Spleen (tissue), 11 donors: ENCODE measurements around the gene PRKG1. TPM values are rescaled to one million over a fixed set of nuclear protein-coding genes. Genes with fewer than 3 reads are reported as not detected.

ENCODE experiments used
- DNase-seq: peaks from one replicate; pipeline ENCODE4 v3.0.0-alpha.2; 2020
- H3K27ac ChIP-seq, 8 donors: fragments of 200-600 bp; sonication (generic) in 7 of 8; 1 replicate in 4 of 8; 2 replicates in 4 of 8; pipeline versions ENCODE4 v1.5.0 to v1.8.0; 2016 to 2021; ENCODE audit warnings: inconsistent platforms in 4 of 8, mild to moderate bottlenecking in 4 of 8, moderate library complexity in 1 of 8
- H3K27me3 ChIP-seq, 7 donors: fragments of 200-600 bp; sonication (generic) in 6 of 7; replicated peaks in 1 of 7; 1 replicate in 4 of 7; 2 replicates in 3 of 7; pipeline versions ENCODE4 v1.5.0 to v1.8.0; 2016 to 2021; ENCODE audit warnings: inconsistent platforms in 3 of 7, mild to moderate bottlenecking in 1 of 7
- H3K36me3 ChIP-seq, 6 donors: fragments of 200-600 bp; sonication (generic) in 5 of 6; 1 replicate in 4 of 6; 2 replicates in 2 of 6; pipeline versions ENCODE4 v1.5.0 to v1.8.0; 2016 to 2021; ENCODE audit warnings: inconsistent platforms in 2 of 6
- H3K4me1 ChIP-seq, 6 donors: fragments of 200-600 bp; sonication (generic) in 5 of 6; 1 replicate in 3 of 6; 2 replicates in 3 of 6; pipeline versions ENCODE4 v1.5.0 to v1.8.0; 2016 to 2021; ENCODE audit warnings: inconsistent platforms in 3 of 6
- H3K4me3 ChIP-seq, 8 donors: fragments of 200-600 bp; sonication (generic) in 7 of 8; 1 replicate in 4 of 8; 2 replicates in 4 of 8; pipeline versions ENCODE4 v1.5.0 to v1.8.0; 2016 to 2021; ENCODE audit warnings: inconsistent platforms in 4 of 8, mild to moderate bottlenecking in 4 of 8, moderate library complexity in 2 of 8
- H3K9me3 ChIP-seq, 8 donors: fragments of 200-600 bp; sonication (generic) in 7 of 8; 1 replicate in 4 of 8; 2 replicates in 4 of 8; pipeline versions ENCODE4 v1.5.0 to v1.8.0; 2016 to 2021; ENCODE audit warnings: inconsistent platforms in 4 of 8
- POLR2A ChIP-seq, 3 donors: fragments of 450-650 bp; IDR thresholded peaks; one replicate each; pipeline ENCODE4 v1.5.1; 2017; ENCODE audit warnings: antibody characterized with exemption in 3 of 3, mild to moderate bottlenecking in 1 of 3
- POLR2AphosphoS5 ChIP-seq, 3 donors: sonication (generic); formaldehyde crosslinking; IDR thresholded peaks; one replicate each; pipeline ENCODE4 v1.5.1; 2017; ENCODE audit warnings: antibody characterized with exemption in 3 of 3
- WGBS, 5 donors: extraction: QIAGEN DNeasy Blood & Tissue Kit in 3 of 5; methylation state at CpG; one replicate each; pipeline versions ENCODE4 v1.1.5 to v1.1.7; 2013 to 2018; 5-methylcytosine and 5-hydroxymethylcytosine counted together
- intact Hi-C: fragments of 100-400 bp; cut with DNase I; formaldehyde crosslinking; loops from one replicate; pipeline ENCODE4 v1.15.0; 2023; ENCODE audit warnings: low total_unique reads
- polyA plus RNA-seq, 3 donors: library from polyadenylated mRNA; stranded (reverse); fragments of 200-250 nt; gene quantifications; one replicate each; pipeline ENCODE4 v1.2.1, GENCODE V29; 2013
- total RNA-seq, 7 donors: library from RNA; depleted of rRNA in 3 of 7; stranded (reverse); fragments of >200 nt in 3 of 7; fragmentation: NEBNext Ultra II Directional in 4 of 7; extraction: Animal tissue kit (Norgen Biotek cat#: 25700) in 4 of 7; gene quantifications; one replicate each; pipeline versions ENCODE4 v1.1.0 to v1.2.1, GENCODE V29; 2016 to 2021
- TF ChIP-seq, protein P1 (sequence below), 11 experiments: fragments of 200-600 bp in 7 of 11; fragments of 450-650 bp in 4 of 11; sonication (generic) in 4 of 11; IDR thresholded peaks in 8 of 11; conservative IDR thresholded peaks in 3 of 11; 1 replicate in 7 of 11; 2 replicates in 4 of 11; pipeline versions ENCODE4 v1.4.0 to v1.8.0; 2016 to 2021; ENCODE audit warnings: antibody characterized with exemption in 11 of 11, inconsistent platforms in 4 of 11, mild to moderate bottlenecking in 1 of 11
- donor health status: healthy with polysubstance abuse.
- donor health status: DM: no; HTN: no; CAD: no; lungs with moderate emphysema.
- donor health status: DM: no; HTN: no; CAD: no.
- donor health status: Bipolar disorder and iron deficiency.
- donor health status: healthy.
- donor health status: DM: no; HTN: no; CAD: no.
- donor health status: DM: yes; HTN: yes; CAD: no.

Gene PRKG1
- total and polyA plus RNA-seq, 10 donors: 0.65 to 10.5 (median 7.2) TPM

DNA sequence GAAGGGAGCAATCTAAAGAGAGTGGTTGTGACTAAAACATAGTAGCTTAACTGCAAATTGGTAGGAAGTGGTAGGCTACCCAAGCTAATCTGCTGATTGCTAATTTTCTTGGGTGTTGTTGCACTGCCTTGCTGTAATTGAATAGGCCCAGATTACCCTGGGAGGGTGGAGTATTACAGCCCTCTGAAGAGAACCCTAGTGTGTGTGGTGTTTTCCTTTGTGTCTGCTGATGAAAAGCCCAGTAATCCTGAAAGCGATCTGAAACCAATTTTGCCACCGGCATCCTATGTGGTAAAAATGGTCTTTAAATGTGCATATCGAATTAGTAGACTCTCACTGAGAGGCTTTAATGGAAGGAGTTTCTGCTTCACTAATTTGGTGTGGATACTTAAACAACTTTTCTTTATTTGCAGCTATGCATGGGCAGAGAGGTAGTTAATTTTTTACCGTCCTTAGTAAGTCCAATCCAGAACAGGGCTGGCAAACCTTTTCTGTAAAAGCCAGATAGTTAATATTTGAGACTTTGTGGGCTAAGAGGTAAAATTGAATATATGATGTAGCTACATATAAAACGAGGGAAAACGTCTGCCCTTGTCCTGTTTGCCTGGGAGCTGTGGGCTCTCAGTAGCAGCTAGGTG, 532.7 kb downstream of the PRKG1 start:
- intact Hi-C loops: no loop called here

DNA sequence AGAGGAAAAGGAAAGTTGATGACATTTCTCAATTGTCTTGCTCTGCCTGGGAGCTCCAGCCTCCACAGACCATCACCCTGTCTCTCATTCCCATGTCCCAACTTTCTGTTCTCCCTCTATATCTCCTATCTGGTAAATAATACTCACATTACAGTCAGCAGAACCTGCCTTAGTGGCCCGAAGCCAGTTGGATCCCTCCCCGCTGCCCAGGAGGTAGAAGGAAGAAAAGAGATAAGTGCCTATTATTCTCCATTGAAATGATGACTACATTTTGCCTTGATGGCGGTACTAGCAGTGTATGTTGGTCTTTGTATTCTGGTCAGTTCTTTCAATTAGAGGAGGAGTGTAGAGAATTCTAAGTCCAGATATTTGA, 533.2 kb downstream of the PRKG1 start:
- no peak for DNase-seq
- peaks cover 0 to 5% (median 0%) of the 10 kb centered on the region in 8 donors for H3K9me3 ChIP-seq
- H3K4me3 ChIP-seq: no peak overlapping the region
- intact Hi-C loops: no loop called here
- H3K36me3 ChIP-seq: no peaks in the 10 kb centered on the region
- no peaks in the 10 kb centered on the region for H3K27me3 ChIP-seq
- H3K27ac ChIP-seq: no peak overlapping the region
- TF ChIP-seq, protein P1, sequence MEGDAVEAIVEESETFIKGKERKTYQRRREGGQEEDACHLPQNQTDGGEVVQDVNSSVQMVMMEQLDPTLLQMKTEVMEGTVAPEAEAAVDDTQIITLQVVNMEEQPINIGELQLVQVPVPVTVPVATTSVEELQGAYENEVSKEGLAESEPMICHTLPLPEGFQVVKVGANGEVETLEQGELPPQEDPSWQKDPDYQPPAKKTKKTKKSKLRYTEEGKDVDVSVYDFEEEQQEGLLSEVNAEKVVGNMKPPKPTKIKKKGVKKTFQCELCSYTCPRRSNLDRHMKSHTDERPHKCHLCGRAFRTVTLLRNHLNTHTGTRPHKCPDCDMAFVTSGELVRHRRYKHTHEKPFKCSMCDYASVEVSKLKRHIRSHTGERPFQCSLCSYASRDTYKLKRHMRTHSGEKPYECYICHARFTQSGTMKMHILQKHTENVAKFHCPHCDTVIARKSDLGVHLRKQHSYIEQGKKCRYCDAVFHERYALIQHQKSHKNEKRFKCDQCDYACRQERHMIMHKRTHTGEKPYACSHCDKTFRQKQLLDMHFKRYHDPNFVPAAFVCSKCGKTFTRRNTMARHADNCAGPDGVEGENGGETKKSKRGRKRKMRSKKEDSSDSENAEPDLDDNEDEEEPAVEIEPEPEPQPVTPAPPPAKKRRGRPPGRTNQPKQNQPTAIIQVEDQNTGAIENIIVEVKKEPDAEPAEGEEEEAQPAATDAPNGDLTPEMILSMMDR (IDR thresholded peaks at IDR 0.05 in 8 of 11, conservative IDR thresholded peaks at IDR 0.05 in 3 of 11): no peak
- TF ChIP-seq POLR2A (IDR thresholded peaks at IDR 0.05): no peak
- TF ChIP-seq POLR2AphosphoS5 (IDR thresholded peaks at IDR 0.05): no peak
- H3K4me1 ChIP-seq: no peaks in the 10 kb centered on the region
- WGBS, 5 donors: 67 to 93% (median 88%) methylated on average over 3 of the region's 3 CpGs

More for the DNA sequence above, 532.7 kb downstream of the PRKG1 start:
- peaks cover 0 to 2% (median 0%) of the 10 kb centered on the region in 8 donors for H3K9me3 ChIP-seq
- no peak overlapping the region for H3K27ac ChIP-seq
- H3K27me3 ChIP-seq: no peaks in the 10 kb centered on the region
- TF ChIP-seq POLR2A (IDR thresholded peaks at IDR 0.05) (no peak), POLR2AphosphoS5 (IDR thresholded peaks at IDR 0.05) (no peak)
- TF ChIP-seq, protein P1 (IDR thresholded peaks at IDR 0.05 in 8 of 11, conservative IDR thresholded peaks at IDR 0.05 in 3 of 11): no peak
- no peak for DNase-seq
- H3K4me3 ChIP-seq: no peak overlapping the region
- 80 to 94% (median 84%) methylated on average over 6 of the region's 6 CpGs for WGBS, 5 donors
- H3K36me3 ChIP-seq: no peaks in the 10 kb centered on the region
- H3K4me1 ChIP-seq: no peaks in the 10 kb centered on the region

DNA sequence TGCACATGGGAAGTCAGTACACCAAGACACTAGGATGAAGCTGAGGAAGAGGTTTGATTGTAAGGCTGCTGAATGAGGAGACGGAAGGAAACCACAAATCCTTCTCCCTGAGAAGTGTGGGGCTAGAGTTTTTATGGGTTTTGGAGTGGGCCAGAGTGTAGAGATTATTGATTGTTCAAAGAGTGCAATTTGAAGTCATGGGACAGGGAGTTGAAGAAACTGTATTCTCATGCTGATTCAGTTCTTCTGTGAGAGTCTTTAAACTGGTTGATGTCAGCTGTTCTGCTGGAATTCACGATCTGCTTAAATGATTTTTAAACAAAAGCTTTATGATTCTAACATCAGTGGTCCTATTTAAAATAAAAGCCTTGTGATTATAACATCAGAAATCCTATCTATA, 533.9 kb downstream of the PRKG1 start:
- no peaks in the 10 kb centered on the region for H3K4me1 ChIP-seq
- intact Hi-C loops: no loop called here
- 66 to 80% (median 76%) methylated on average over 2 of the region's 2 CpGs for WGBS, 5 donors
- H3K4me3 ChIP-seq: no peak overlapping the region
- TF ChIP-seq, protein P1 (IDR thresholded peaks at IDR 0.05 in 8 of 11, conservative IDR thresholded peaks at IDR 0.05 in 3 of 11): no peak
- TF ChIP-seq POLR2AphosphoS5 (IDR thresholded peaks at IDR 0.05) (no peak), POLR2A (IDR thresholded peaks at IDR 0.05) (no peak)
- no peaks in the 10 kb centered on the region for H3K36me3 ChIP-seq
- peaks cover 0 to 5% (median 0%) of the 10 kb centered on the region in 8 donors for H3K9me3 ChIP-seq
- H3K27me3 ChIP-seq: no peaks in the 10 kb centered on the region
- H3K27ac ChIP-seq: no peak overlapping the region
- DNase-seq: no peak

DNA sequence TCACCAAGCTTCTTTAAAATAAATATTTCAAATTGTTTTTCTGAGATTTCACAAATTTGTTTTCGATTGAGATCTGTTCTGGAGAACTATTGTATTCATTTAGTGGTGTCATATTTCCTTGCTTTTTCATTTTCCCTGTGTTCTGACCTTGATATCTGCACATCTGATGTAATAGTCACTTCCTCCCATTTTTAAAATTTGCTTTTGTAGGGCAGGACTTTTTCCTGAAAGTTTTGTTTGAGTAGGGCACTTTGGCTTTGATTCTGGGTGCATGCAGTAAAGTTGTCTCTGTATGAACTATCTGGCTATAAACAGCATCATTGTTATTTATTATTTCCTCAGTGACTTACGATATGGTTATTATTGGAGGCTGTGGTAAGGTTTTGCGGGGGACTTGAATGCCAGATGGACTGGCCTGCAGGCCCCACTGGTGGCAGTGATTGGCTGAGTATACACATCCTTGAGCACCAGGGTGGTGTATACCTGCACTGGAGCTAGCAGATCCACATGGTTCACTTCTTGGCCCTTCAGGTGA, 541.5 kb downstream of the PRKG1 start:
- no peak for DNase-seq
- H3K27ac ChIP-seq: peak overlapping the region; percentile 19 to 78 (median 64)
- peaks cover 0 to 22% (median 8%) of the 10 kb centered on the region in 8 donors for H3K9me3 ChIP-seq
- no peaks in the 10 kb centered on the region for H3K27me3 ChIP-seq
- WGBS, 5 donors: 64 to 81% (median 70%) methylated on average over 3 of the region's 3 CpGs
- intact Hi-C loops: no loop called here
- no peak overlapping the region for H3K4me3 ChIP-seq
- H3K36me3 ChIP-seq: no peaks in the 10 kb centered on the region
- H3K4me1 ChIP-seq: no peaks in the 10 kb centered on the region
- TF ChIP-seq POLR2AphosphoS5 (IDR thresholded peaks at IDR 0.05) (no peak), POLR2A (IDR thresholded peaks at IDR 0.05) (no peak)
- TF ChIP-seq, protein P1 (IDR thresholded peaks at IDR 0.05 in 8 of 11, conservative IDR thresholded peaks at IDR 0.05 in 3 of 11): no peak
